NCI-H1417 treated with DMSO at 0.1 percent for 48 hours (cell line): ENCODE measurements around the gene MRPL55.

Source experiments
- DNase-seq: peaks from one replicate; lab custom pipeline; 2025; lab: John Stamatoyannopoulos, UW

MRPL55 gene

DNA sequence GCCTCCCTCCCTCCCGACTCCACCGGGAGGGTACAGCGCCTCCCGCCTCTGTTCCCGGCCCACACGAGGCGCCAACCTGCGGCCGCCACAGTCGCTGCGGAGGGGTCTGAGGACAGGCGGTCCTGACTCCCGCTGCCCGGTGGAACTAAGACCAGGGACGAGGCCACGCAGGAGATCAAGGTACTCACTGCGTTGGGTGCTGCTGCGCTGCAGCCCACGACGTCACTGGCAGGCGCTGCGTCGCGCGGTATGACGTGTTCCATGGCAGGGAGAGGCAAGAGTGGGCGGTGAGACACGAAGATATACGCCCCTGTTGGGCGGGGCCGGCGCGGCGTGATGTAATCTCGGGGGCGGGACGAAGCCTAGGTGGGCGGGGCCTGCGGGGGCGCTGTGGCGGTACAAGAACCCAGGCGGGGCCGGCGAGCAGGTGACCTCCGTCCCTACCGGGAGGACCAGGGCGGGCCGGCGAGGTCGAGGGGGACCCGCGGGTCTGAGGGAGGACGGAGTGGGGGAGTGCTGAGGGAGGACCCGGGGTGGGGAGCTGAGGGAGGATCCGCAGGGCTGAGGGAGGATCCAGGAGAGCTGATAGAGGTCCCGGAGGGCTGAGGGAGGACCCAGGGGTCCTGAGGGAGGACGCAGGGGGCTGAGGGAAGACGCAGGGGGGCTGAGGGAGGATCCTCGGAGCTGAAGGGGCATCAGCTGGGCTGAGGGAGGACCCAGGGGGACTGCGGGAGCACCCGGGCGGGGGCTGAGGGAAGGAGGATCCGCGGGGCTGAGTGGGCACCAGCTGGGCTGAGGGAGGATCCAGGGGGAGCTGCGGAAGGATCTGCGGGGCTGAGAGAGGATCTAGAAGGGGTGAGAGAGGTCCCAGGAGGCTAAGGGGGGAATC is at the start of gene MRPL55:
MRPL55 (minus strand) TSS at position 227 of the 889 bp plus-strand sequence. CDS start 1,039 bp downstream, outside the sequence.
- DNase-seq, result peak; percentile 78

- no peak for DNase-seq
Measured at GRCh38 chr1:228158151-228159007, 49.3 kb upstream of the MRPL55 start.

DNA sequence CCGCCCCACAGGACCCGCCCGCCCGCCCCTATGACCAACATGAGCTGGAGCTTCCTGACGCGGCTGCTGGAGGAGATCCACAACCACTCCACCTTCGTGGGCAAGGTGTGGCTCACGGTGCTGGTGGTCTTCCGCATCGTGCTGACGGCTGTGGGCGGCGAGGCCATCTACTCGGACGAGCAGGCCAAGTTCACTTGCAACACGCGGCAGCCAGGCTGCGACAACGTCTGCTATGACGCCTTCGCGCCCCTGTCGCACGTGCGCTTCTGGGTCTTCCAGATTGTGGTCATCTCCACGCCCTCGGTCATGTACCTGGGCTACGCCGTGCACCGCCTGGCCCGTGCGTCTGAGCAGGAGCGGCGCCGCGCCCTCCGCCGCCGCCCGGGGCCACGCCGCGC is 48.6 kb upstream of the MRPL55 start:
- no peak for DNase-seq

DNA sequence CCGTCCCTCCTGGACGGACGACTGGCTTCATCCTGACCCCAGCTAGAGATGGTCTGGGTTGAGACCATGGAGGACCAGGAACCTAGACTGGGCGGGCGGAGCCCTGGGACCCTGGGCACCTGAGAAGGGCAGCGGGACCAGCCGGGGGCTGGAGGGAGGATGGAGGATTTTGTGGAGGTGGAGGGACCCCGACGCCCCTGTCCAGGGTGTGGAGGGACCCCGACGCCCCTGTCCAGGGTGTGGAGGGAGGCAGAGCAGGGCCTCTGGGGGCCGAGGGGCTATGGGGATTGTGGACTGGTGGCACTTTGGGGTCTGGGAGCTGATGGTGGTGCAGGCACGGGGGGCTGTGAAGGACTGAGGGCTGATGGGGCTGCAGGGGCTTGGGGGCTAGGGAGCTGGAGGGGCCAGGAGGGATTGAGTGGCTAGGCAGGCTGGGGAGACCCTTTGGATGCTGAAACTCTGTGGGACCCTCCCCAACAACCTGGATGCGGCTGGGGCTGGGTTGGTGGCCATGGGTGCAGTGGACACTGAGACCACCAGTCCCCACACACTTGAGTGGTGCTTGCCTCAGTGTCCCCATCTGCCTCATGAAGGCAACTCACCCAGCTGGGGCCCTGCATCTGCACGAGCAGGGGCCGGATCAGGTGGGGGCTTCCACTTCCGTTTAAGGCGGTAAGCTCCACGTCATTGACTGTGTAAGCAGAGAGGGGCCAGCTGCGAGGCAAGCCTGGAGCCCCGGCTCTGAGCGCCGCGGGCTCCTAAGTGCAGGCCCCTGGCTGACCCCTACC is 48.0 kb upstream of the MRPL55 start:
- no peak for DNase-seq

GRCh38 chr1:228156515-228156881 is 47.4 kb upstream of the MRPL55 start:
- DNase-seq, result no peak

- DNase-seq, result no peak
Measured at GRCh38 chr1:228155596-228156514, 46.8 kb upstream of the MRPL55 start.

GRCh38 chr1:228154670-228155571 is 45.8 kb upstream of the MRPL55 start:
- DNase-seq, result peak; percentile 54

DNA sequence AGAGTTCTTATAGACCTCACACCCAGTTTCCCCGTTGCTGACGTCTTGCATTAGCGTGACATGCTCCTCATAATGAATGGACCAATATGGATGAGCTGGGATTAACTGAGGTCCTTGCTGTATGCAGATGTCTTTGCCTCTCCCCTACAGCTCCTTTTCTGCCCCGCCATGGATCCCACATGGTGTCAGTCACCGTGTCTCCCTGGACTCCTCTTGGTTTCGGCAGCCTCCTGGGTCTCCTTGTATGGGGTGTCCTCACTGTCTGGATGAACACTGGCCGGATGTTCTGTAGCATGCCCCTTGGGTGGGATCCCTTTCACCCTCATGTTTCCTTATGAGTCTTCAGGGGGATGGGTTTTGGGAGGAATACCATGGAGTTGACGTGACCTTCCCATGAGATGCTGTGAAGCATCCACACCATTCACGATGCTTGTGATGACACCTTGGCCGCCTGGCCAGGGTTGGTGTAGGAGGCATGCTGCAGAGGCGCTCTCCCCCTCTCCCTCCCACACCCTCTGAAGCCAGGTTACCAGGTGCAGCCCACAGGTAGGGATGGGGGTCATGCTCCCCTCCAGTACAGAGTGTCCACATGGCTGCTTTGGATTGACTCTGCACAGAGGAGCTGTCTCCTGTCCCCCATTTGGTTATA is 45.0 kb upstream of the MRPL55 start:
- DNase-seq, result no peak

GRCh38 chr1:228152918-228153258 is 43.8 kb upstream of the MRPL55 start:
- DNase-seq, result no peak

DNA sequence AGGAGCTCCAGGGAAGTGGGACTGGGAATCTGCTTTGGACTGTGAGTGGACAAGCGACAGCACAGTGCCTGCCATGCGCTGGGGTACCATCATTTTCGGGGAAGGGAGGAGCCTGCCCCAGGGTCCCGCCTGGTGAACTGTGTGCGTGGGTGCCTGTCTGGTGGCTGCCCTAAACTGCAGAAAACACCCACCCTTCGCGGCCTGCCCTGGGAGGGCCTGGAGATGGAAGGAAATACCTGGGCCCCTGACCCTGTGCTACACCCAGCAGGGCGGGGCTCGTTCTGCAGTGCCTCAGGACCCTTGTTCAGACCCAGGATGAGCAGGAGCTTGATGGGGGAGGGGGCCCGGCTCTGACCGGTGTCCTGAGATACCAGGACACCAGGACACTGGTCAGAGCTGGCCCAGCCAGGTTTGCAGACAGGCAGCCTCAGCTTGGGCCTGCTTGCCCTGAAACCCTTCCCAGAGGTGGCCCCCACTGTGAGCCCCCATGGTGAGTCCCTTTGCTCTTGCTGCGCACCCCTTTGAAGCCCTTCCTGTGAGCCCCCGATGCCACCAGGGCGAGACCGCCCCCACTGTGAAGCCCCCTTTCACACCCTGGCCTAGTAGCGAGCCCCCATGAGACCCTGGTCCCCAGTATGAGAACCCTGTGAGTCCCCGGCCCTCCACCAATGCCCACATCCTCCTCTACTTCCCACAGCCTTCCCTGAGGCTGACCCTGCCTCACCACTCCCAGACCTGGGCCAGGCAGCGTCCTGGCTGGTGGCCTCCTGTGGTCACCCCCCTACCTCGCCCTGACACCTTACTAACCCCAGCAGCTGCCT is 43.2 kb upstream of the MRPL55 start:
- DNase-seq, result no peak

GRCh38 chr1:228151180-228151925 is 42.3 kb upstream of the MRPL55 start:
- no peak for DNase-seq

- DNase-seq, result no peak
Measured at GRCh38 chr1:228150461-228151179, 41.5 kb upstream of the MRPL55 start.

DNA sequence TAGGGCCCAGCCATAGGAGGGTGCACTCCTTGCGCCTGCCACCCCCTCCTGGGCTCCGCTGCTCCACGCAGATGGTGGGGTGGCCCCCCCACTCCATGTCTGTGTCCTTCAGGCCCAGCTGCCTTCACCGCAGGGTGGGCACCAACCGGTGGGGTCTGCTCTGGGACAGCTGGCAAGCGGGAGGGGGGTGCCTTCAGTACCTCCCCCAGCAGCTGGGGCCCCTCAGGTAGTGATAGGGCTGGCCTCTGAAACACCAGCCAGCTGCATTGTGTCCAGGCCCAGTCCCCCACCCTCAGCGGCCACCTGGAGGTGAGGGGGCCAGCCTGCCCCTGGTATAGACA is 41.0 kb upstream of the MRPL55 start:
- DNase-seq, result no peak

DNA sequence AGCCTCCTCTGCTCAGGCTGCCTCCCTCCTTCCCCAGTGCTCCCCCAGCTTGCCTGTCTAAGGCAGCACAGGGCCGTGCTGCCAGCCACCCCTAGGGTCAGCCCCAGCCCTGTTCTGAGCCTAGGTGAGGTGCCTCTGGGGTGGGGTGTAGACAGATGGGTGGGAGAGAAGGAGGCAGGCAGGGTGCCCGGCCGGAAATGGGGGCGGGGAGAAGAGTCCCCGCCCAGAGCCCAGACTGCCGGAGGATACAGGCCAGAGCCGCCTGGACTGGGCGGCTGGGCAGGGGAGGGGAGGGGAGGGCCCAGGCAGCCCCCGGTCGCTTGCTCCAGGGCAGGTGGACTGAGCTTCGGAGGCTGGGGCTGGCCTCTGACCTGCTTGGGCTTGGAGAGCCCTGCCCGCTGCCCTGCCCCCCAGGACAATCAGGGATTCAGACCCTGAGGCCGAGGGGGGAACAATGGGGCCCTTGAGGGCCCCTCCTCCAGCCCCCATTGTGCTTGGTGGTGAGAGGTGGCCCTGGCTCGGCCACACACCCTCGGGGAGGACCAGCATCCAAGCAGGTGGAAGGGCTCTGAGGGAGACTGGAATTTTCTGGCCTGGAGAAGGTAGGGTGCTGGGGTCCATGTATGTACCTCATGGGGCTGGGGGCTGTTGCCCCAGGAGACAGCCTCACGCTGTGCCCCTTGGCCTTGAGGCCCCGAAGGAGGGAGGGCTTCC is 40.5 kb upstream of the MRPL55 start, which contains the start of gene GJC2:
GJC2 (plus strand) TSS at position 525 of the 714 bp plus-strand sequence. CDS start 7,829 bp downstream, outside the sequence.
- no peak for DNase-seq

DNA sequence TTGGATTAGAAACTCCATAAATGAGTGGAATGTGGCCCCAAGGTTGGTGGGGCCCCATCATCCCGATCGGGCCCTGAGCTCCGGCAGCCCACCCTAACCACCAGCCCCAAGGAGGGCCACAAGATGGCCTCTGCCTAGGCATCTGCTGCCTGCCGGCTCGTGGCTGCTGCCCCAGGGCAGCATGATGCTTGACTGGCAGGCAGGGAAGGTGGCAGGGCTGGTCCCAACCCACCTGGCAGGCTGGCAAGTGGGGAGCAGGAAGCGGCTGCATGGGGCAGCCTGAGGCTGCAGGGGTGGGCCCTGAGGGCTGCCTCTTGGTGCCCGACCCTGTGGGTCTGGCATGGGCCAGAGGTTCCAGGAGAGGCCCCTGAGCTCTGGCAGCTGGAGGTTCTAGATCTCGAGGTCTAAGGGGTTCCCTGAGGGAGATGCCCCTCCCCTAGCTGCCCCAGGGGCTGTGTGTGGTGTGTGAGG is 39.9 kb upstream of the MRPL55 start:
- no peak for DNase-seq

- no peak for DNase-seq
Measured at GRCh38 chr1:228148196-228148861, 39.2 kb upstream of the MRPL55 start.
